ENCODE results near the gene UBD.

UBD gene

GRCh38 chr6:29561091-29561490 is 1.6 kb upstream of the UBD start:
- DNase-seq (ENCODE audit: low spot score), result no peak

GRCh38 chr6:29558439-29559079 is 973 bp downstream of the UBD start:
- DNase-seq (ENCODE audit: low spot score), result no peak

GRCh38 chr6:29557320-29557719 is 2.2 kb downstream of the UBD start:
- DNase-seq (ENCODE audit: low spot score), result no peak

- DNase-seq (ENCODE audit: low spot score), result no peak
Observed at GRCh38 chr6:29554764-29555163, 4.8 kb downstream of the UBD start.

GRCh38 chr6:29553268-29554057 is 6.1 kb downstream of the UBD start:
- DNase-seq (ENCODE audit: low spot score), result no peak

GRCh38 chr6:29552512-29553051 is 7.0 kb downstream of the UBD start:
- DNase-seq (ENCODE audit: low spot score), result no peak

GRCh38 chr6:29547573-29547972 is 12.0 kb downstream of the UBD start:
- no peak for DNase-seq (ENCODE audit: low spot score)

GRCh38 chr6:29537714-29538403 is 21.7 kb downstream of the UBD start:
- DNase-seq (ENCODE audit: low spot score), result no peak

GRCh38 chr6:29532320-29532951 is 27.1 kb downstream of the UBD start:
- no peak for DNase-seq (ENCODE audit: low spot score)

- DNase-seq (ENCODE audit: low spot score), result no peak
Observed at GRCh38 chr6:29531668-29532067, 27.9 kb downstream of the UBD start.

- no peak for DNase-seq (ENCODE audit: low spot score)
Observed at GRCh38 chr6:29530671-29531310, 28.7 kb downstream of the UBD start.

GRCh38 chr6:29529956-29530355 is 29.6 kb downstream of the UBD start:
- DNase-seq (ENCODE audit: low spot score), result no peak

- DNase-seq (ENCODE audit: low spot score), result no peak
Observed at GRCh38 chr6:29528988-29529560, 30.5 kb downstream of the UBD start.

- no peak for DNase-seq (ENCODE audit: low spot score)
Observed at GRCh38 chr6:29528300-29528931, 31.1 kb downstream of the UBD start.

- DNase-seq (ENCODE audit: low spot score), result no peak
Observed at GRCh38 chr6:29527564-29527963, 32.0 kb downstream of the UBD start.

GRCh38 chr6:29527126-29527525 is 32.4 kb downstream of the UBD start:
- DNase-seq (ENCODE audit: low spot score), result no peak

- no peak for DNase-seq (ENCODE audit: low spot score)
Observed at GRCh38 chr6:29525311-29525639, 34.3 kb downstream of the UBD start.

- no peak for DNase-seq (ENCODE audit: low spot score)
Observed at GRCh38 chr6:29524444-29525310, 34.9 kb downstream of the UBD start.

- no peak for DNase-seq (ENCODE audit: low spot score)
Observed at GRCh38 chr6:29524044-29524443, 35.5 kb downstream of the UBD start.

- no peak for DNase-seq (ENCODE audit: low spot score)
Observed at GRCh38 chr6:29522227-29522626, 37.3 kb downstream of the UBD start.
